Right kidney (tissue), 1 donor: ENCODE measurements around the gene DIAPH2.

ENCODE experiments used
- DNase-seq: peaks from one replicate; pipeline ENCODE4 v3.0.0-alpha.2; 2016

DIAPH2 gene

DNA sequence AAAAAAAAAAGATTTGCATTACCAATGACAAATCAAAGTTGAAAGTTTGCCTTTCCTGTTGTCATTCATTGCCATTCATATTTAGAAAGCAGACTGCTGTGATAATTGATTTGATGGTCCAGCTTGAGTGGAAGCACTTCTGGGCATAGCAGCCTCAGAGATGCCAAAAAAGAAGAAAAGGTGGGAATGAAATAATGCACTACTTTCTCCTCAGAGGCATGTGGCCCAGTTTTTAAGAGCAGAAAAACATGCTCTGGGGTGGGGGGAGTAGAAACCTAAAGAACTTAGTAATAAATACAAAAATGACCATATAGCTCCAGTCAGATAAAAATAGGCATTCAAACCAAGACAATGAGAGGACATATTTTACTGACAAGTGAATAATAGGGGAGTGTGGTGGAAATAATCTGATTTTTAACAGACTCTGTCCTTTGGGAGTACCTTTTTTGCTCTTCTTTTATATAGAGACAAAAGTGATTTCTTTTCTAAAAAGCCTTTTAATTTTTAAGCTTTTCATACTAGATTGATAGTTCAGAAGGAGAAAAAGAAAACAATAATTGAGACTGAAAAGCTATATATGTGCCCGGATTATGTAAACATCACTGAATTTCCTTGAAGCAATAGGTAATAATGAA lies 798.1 kb downstream of the DIAPH2 start:
- no peak for DNase-seq

DNA sequence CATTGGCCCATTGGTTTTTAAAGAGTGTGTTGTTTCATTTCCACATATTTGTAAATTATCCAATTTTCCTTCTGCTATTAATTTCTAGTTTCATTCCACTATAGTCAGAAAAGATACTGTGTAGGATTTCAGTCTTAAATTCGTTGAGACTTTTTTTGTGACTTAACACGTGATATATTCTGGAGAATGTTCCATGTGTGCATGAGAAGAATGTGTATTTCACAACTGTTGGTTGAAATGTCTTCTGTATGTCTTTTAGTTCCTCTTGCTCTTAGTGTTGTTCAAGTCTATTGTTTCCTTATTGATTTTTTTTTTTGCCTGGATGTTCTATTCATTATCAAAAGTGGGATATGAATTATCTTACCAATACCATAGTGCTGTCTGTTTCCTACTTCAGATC lies 806.0 kb downstream of the DIAPH2 start:
- DNase-seq: no peak

DNA sequence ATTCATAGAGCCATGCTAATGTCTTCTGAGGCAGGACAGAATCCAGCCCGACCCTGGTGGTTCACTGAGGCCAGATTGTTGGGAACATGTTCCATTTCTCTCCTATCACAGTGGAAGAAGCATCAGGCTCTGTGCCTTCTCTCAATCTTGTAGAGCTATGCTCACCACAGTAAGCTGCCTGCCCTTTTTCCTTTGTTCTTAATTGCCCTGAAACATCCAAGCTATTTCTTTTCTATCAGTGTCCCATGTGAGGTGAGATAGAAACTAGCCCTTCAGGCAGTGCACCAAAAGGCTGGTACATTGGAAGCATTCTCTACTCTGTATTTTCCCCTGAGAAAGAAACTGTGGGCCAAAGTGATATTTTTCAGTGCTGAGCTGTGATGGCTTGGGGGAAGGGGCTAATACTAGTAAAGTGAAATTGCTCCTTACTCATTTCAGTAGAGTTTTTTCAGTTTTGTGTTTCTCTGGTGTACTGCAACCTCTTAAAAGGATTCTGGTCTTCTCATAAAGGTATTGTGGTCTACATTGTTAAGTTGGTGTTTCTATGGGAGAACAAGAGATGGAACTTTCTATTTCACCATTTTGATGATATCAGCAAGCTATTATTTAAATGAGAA lies 810.2 kb downstream of the DIAPH2 start:
- DNase-seq: no peak

DNA sequence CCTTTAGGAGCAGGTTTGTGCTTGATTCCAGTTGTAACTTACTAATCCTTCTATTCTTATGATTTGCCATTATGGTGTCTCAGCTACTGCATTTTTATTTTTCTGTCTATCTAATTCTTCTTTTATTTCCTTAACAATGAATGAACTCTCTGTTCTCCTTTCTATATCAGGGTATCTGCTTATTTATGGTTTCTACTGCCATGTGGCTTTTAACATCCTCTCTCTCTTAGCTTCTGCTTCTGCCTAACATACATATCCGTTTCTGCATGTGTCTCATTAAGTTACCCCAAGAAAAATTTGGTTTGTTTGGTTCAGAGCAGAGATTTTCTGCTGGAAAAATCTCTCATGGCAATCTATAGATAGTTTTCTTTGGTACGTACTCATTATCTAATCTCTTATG lies 813.5 kb downstream of the DIAPH2 start:
- no peak for DNase-seq

DNA sequence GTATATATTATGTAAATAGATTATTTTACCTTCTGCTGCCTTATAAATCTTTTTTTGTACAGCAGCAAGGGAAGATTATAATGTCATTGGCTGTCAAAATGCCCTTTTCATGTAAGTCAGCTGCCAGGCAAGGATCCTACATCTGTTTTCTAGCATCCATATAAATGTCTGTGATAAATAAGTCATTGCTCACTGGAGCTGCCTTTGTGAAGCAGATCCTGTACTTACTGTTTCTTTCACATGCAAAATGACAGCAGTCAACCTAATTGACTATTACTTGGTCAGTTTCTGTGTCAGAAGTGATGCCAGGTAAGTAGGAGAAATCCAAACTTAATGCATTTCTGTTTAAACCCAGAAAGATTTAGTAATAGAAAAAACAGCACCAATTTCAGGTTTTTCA lies 819.8 kb downstream of the DIAPH2 start:
- no peak for DNase-seq

DNA sequence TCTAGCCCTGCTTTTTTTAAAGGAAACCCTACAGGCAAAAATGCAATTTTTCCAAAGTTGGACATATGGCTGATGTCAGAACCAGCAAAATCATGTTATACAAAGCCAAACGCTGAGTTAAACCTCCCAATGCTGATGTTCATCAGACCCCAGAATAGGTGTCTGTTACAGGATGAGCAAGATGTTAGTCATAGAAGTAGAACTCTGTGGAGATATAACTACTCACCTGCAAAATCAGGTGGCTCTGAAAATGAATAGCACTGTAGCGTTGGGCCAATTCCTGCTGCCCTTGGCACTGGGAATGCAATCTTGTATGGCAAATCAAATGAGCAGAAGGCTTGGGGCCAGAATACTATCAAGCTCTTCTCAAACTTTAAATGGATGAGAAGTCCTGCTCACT lies 833.1 kb downstream of the DIAPH2 start:
- no peak for DNase-seq

DNA sequence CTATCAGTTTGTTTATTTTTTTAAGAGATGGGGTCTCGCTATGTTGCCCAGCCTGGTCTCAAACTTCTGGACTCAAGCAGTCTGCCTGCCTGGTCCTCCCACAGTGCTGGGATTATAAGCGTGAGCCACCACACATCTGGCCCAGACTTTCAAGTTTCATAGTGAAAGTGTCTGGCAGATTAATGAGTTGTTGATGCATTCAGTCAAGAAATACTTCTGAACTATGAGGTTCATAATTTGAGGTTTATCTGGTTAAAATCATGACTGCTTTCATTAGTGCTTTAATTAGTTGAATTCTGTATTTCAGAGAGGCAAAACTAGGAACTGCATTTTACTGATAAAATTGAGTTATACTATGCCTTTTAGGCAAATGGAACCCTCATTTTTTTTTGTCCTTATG lies 837.7 kb downstream of the DIAPH2 start:
- no peak for DNase-seq

DNA sequence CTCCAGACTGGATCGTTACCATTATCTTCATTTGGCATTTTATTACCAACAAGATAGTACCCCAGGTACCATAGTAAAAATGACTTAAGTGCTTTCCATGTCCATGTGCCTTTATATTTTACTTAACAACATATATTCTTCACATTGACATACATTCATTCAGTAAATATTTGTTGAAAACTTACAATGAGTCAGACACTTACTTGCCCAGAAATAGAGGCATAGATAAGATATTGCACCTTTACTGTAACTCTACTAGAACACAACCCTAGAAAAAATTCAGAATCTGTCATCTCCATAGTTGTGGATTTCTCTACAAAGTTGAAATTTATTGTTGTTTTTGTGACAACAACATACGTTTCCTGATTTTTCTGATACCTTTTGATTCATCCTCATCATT lies 839.7 kb downstream of the DIAPH2 start:
- DNase-seq: no peak

DNA sequence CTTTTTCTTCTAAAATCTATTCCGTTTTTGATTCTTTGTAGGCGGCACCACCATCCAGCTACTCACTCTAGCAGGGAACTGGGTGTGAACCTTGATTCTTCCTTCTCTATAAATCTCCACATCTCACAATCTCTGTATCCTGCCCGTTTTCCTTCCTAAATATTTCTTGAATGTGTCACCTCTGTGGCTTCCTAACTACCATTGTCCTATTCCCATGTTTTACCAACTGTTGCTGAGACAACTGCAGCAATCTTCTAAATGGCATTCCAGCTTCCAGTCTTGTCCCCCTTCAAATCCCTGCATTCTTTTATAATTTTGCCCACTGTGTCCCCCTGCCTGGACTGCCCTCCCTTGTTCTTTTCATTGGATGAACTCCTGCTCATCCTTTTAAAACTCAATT lies 840.4 kb downstream of the DIAPH2 start:
- no peak for DNase-seq

DNA sequence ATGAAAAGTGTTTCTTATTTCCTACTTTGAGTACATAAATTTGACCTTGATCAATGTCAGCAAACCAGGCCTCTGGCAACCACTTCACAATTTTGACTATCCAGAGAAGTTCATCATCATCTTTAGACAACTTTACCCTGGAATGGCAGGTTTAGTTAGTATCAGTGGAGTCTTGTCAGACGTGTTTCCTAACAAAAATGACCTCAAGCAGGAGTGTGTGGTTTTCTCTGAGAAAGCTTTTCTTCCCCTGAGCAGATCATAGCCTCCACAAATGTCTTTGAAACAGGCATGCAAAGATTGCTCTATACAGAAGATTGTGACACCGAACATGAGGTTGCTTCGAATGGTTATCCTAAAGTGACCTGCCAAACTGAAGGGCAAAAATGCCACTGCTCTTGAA lies 841.3 kb downstream of the DIAPH2 start:
- DNase-seq: no peak

DNA sequence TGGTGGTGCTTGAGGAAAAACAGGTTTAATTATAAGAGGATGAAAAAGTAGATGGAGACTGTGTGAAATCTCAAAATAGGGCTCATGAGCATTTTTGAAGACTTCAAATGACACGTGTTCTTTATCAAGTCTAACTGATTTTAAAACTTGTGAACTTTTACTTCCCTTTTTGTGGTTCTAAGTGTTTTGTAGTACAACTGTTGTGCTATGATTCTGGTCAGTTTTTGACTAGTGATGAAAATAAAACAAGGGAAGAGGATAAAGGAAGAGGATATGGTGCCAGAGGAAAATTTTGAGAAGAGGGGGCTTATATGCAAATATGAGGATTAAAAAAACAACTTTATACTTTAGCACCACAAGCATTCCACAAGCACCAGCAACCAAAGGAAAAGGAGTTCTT lies 843.1 kb downstream of the DIAPH2 start:
- DNase-seq: no peak

DNA sequence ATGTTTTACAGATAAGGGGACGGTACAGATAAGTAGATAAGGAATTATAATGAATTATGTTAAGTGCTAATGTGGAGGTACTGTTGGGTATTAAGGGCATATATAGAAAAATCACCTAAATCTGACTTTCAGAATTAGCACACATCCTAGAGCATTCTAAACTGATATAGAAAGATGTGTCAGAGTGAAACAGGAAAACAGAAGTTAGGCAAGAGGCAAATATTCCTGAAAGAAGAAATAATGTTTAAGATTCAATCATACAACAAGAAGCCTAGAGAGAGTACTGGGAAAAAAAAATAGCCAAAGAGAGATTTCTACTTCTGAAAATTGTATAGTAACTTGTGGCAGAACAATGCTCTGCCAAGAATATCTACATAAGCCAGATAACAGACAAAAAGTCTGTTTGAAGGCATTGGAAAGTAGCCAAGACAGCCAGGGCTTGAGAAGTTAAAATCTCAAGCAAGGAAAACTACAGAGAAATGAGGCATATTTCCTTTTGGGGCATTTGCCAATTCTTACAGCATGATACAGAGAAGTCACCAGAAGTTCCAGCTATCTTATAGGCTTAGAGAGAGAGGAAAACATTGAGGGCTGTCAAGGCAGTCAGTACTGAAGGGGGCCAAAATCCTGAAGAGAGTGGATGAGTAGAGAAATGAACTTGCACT lies 845.0 kb downstream of the DIAPH2 start:
- DNase-seq: no peak

DNA sequence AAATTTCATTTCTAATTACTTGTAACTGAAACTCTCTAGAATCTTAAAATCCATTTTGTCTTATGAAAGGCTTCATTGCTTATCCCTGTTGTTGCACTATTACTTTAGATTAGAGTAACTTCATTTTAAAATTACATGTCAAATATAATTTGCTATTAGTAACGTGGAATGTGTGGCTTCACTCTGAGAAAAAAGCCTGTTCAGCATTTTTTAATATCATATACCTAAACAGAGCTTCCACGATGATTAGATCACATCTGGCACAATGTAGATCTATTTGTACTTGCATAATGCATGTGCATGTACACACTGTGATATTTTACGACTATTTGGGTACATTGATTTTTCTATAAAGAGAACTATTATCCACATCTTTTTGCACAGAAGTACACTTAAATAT lies 847.2 kb downstream of the DIAPH2 start:
- no peak for DNase-seq

DNA sequence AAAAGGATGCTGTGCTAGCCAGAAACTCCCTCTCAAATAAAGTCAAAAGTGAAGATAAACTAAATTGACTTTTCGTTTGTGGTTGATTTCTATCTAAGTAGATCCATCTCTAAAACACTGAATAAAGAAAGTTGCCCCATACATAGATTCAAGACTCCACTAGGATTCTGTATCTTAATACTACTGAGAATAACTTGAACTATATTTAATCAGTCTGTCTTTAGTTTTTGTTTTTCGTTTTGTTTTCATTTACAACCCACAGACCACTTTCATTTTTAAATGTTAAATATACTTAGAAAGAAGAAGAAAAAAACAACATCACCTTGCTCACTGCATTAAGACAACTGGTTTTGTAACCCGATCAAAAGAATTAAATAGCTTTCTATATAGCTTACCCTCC lies 854.1 kb downstream of the DIAPH2 start:
- no peak for DNase-seq

DNA sequence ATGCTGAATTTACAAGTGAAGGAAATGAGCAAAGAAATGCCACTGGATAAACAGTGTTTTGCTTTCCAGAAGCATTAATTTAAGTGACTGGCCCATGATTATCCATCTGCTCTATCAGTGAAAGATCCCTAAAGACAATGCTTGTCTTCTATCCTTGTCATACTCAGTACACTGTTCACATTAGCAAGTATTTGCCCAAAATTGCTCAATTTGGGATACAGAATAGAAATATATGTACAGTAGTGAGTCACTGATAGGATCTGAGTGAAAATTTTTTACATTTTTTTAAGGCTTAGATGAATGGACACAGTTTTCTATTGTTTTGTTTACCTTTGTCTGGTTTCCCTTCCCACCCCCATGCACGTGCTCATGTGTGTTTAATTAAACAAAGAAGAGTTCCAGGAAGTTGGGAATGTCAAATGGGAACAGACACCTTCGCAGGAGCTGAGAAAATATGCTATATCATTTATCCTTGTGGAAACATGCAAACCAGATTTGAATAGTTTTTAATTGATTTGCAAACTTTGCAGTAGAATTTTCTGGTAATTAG lies 855.4 kb downstream of the DIAPH2 start:
- no peak for DNase-seq

DNA sequence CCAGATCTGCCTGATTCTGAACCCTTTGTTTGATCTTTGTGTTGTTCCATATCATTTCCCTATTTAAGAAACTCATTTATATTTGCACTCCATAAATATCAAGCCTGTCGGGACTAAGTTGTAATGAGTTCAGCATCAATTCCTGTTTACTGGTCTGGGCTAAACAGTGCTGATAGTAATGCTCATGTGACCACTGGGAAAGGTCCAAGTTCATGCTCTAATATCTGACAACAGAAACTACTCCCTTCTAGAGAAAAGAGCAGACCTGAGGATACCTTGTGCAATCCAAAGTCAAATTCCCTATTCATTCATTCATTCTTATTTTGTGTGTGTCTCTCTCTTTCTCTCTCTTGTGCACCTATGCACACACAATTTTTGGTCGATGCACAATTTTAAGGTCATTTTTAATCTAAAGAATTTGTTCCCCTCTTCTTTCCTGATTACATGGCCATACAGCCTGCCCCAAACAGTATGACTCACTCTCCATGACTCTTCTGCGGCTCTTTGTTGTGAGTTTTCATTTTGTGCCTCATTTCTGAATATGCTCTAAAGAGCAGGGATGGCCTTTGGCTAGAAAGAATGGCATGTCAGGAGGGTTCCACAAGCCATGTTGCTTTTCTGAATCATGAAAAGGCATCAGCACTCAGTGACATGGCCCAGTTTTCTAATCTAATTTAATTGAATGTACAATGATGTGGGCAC lies 863.4 kb downstream of the DIAPH2 start:
- DNase-seq: no peak

DNA sequence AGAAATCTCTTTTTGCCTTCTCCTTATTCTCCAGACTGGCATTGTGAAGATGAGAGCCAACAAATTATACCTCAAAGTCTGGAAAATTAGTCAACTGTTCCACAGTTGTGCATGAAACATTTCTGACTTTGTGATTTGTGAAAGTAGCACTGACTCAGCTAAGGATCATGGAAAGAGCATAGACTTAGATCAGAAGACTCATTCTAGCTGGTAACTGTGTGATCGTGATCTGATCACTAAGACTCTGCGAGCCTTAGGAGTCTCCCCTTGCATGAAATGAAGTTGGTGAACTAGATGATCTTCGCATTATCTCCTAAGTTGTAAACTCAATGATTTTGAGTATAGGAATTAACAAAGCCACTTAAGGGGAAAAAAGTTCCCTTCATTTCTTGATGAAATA lies 867.2 kb downstream of the DIAPH2 start:
- DNase-seq: no peak

DNA sequence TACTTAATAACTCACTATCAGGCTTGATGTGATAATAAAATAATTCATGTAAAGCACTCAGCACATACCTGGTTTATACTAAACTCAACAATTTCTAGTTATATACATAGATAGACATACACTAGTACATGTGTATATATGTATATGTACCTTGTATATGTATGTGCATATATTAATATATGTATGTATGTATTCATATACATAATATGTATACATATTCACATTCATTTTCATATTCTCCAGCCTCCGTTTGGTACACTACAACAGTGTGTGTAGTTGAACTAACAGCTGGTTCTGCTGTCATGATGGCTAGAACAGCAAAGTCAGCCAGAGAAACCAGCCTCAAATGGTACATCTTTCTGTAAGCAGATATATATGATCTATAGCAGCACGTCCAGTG lies 869.2 kb downstream of the DIAPH2 start:
- no peak for DNase-seq

DNA sequence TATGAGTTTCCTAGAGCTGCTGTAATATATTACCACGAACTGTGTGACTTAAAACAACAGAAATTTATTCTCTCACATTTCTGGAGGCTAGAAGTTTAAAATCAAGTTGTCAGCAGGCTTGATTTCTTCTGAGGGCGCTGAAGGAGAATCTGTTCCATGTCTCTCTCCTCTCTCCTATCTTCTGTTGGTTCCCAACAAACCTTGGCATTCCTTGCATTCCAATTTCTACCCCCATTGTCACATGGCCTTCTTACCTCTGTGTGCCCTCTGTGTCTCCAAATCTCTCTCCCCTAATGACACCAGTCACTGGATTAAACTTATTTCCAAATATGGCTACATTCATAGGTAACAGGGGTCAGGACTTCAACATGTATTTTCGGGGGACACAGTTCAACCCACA lies 871.7 kb downstream of the DIAPH2 start:
- DNase-seq: no peak

DNA sequence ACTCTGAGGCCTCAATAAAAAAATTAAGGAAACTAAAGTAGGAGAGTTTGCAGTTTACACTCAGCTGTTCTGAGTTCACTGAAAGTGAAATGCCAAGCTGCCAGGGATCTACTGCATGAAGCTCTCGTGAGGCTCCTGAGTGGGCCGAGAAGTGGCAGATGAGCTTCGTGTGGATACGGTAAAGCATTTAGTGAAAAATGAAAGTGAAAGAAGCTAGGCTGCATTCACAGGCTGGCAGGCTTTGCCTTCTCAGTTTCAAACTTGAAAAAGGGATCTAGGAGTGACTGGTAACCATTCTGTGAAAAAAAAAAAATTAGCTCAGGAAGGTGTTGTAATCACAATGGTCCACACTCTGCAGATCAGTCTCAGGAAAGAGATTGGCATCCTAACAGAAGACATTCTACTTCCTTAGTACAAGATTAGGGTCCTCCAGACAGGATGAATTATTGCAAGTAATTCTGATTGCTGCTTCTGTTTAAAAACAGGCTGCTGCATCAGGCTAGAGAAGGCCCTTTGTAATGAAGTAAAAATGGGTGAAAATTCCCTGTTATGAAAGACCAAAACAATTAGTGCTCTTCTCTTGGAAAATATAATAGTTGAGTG lies 879.0 kb downstream of the DIAPH2 start:
- peak; percentile 5 for DNase-seq

DNA sequence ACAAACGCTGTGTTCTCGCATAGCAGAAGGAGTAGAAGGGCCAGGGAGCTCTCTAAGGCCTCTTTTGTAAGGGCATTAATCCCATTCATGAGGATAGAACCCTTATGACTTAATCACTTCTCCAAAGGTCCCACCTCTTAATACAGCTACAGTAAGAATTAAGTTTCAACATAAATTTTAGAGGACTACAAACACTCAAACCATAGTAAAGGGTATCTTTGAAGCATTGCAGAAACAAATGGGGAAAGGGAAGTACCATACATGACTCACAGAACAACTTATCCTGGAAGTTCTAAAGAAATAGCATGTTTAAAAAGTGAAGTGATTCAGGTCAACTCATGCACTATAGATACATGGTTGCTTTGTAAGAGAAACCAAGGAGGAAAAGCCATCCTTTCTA lies 879.9 kb downstream of the DIAPH2 start:
- no peak for DNase-seq

DNA sequence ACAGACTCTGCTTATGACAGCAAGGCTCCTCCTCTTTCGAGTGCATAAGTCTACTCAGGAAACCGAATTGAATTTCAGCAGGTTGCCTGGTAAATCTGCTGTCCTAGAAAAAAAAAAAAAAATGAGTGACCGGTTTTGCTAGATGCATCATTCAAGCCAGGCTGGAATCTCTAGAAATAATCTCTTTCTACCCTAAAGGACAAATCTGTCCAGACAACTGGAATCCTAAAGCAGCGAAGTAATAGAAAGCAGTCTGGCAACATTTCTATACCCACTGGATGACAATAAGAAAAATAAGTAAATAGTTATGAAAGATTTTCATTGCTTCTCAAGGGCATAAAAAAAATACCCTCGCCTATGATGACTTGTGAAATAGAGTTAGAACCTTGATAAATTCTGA lies 902.5 kb downstream of the DIAPH2 start:
- DNase-seq: no peak
